K562 (cell line): Measurements from ENCODE around the gene PLP2. TPM values are rescaled to one million over a fixed set of nuclear protein-coding genes. Genes with fewer than 3 reads are reported as not detected.
A peak's percentile ranks its signal among the peaks of the same experiment; 100 is the strongest.

Source experiments
- ATF7 ChIP-seq: fragments of 450-650 bp; IDR thresholded peaks from 2 replicates; pipeline ENCODE4 v1.7.1; 2014; ENCODE audit warnings: mild to moderate bottlenecking, moderate library complexity
- BDP1 ChIP-seq: IDR thresholded peaks from 3 replicates; pipeline ENCODE4 v1.6.1; 2011; ENCODE audit not compliant: insufficient read length, insufficient read depth
- DEAF1 ChIP-seq: fragments of 450-650 bp; formaldehyde crosslinking; IDR thresholded peaks from 2 replicates; pipeline ENCODE4 v1.4.0; 2020; ENCODE audit warnings: mild to moderate bottlenecking, moderate library complexity
- KLF13 ChIP-seq: fragments of 450-650 bp; IDR thresholded peaks from 2 replicates; pipeline ENCODE4 v1.6.1; 2016; ENCODE audit warnings: missing genetic modification characterization, low read depth, mild to moderate bottlenecking, missing compliant biosample characterization, moderate library complexity, borderline replicate concordance
- MLLT1 ChIP-seq, 2 experiments: fragments of 450-650 bp; IDR thresholded peaks; 2 replicates each; pipeline ENCODE4 v1.6.1; 2016
- NKRF ChIP-seq: fragments of 450-650 bp; IDR thresholded peaks from 2 replicates; pipeline ENCODE4 v1.6.1; 2016; ENCODE audit warnings: borderline replicate concordance
- NR2C1 ChIP-seq, 2 experiments: fragments of 450-650 bp; IDR thresholded peaks; 2 replicates each; pipeline ENCODE4 v1.6.1; 2017; ENCODE audit warnings: mild to moderate bottlenecking in 2 of 2, antibody characterized with exemption in 1 of 2, inconsistent platforms in 1 of 2, missing compliant biosample characterization in 1 of 2, missing genetic modification characterization in 1 of 2
- RBM39 ChIP-seq: fragments of 200-400 bp; formaldehyde crosslinking; optimal IDR thresholded peaks from 2 replicates; pipeline ENCODE3; 2018; ENCODE audit warnings: low read depth, low read length
- STAT6 ChIP-seq: sonication (generic); formaldehyde crosslinking; IDR thresholded peaks from 2 replicates; pipeline ENCODE4 v1.8.1; 2023; ENCODE audit warnings: mild to moderate bottlenecking, missing genetic modification reagents
- U2AF1 ChIP-seq: fragments of 200-400 bp; formaldehyde crosslinking; optimal IDR thresholded peaks from 2 replicates; pipeline ENCODE3; 2017; ENCODE audit warnings: mild to moderate bottlenecking, low read depth, low read length, moderate library complexity
- YY1 ChIP-seq, 3 experiments: IDR thresholded peaks; 2 replicates each; pipeline ENCODE4 v1.6.1; 2011; ENCODE audit warnings: low read length in 2 of 3, mild to moderate bottlenecking in 2 of 3, moderate library complexity in 2 of 3, borderline replicate concordance in 1 of 3, control low read depth in 1 of 3, low read depth in 1 of 3; ENCODE audit not compliant: insufficient read depth in 3 of 3, insufficient replicate concordance in 2 of 3, control insufficient read depth in 1 of 3, insufficient read length in 1 of 3; ENCODE audit errors: extremely low read depth in 1 of 3
- ZBTB9 ChIP-seq: fragments of 450-650 bp; formaldehyde crosslinking; IDR thresholded peaks from 2 replicates; pipeline ENCODE4 v1.4.0; 2020; ENCODE audit warnings: mild to moderate bottlenecking, moderate library complexity
- ZFX ChIP-seq: sonication (generic); formaldehyde crosslinking; IDR thresholded peaks from 2 replicates; pipeline ENCODE4 v1.8.0; 2022; ENCODE audit warnings: mild to moderate bottlenecking, missing genetic modification reagents, moderate library complexity
- ZKSCAN3 ChIP-seq: fragments of 250-450 bp; sonication (Bioruptor Pico); IDR thresholded peaks from 2 replicates; pipeline ENCODE4 v1.4.0; 2020
- ZNF444 ChIP-seq: fragments of 250-450 bp; sonication (Bioruptor Pico); IDR thresholded peaks from 2 replicates; pipeline ENCODE4 v1.4.0; 2020; ENCODE audit warnings: mild to moderate bottlenecking, moderate library complexity
- polyA plus RNA-seq, 8 experiments: library from polyadenylated mRNA; depleted of rRNA in 4 of 8; stranded (reverse) in 5 of 8; unstranded in 3 of 8; fragments of >200 nt; fragmentation: Nextera tagmentation in 2 of 8; fragmentation: Illumina TruSeq in 1 of 8; extraction: Ambion mirVana in 2 of 8; extraction: Trizol in 1 of 8; gene quantifications; 2 replicates each; pipeline versions ENCODE4 v1.2.1 to v1.2.3, GENCODE V29; 2011 to 2014; ENCODE audit warnings: inconsistent platforms in 1 of 8, missing spikeins in 1 of 8
- total RNA-seq, 7 experiments: library from RNA; depleted of rRNA in 6 of 7; stranded (reverse); fragments of >200 nt in 6 of 7; fragmentation: Illumina TruSeq in 2 of 7; extraction: Trizol in 2 of 7; gene quantifications; 2 replicates each; pipeline versions ENCODE4 v1.2.1 to v1.2.3, GENCODE V29; 2011 to 2021; ENCODE audit warnings: low replicate concordance in 1 of 7

Gene PLP2
- total and polyA plus RNA-seq, 9 of the 15 experiments (the other 6 are each of a cell fraction or from before 2014, with no cell fraction given), result 34.7 to 236 (median 112) TPM

GRCh38 chrX:49155900-49156837 is 15.5 kb upstream of the PLP2 start (continued):
- TF ChIP-seq ZBTB9 (CRISPR knock-in tag), result peak; percentile 37; the same call in 1 of the 2 replicates
- no peak for TF ChIP-seq RBM39
- peak; percentile 40; the same call in 1 of the 2 replicates for TF ChIP-seq DEAF1 (CRISPR knock-in tag)
- peak; percentile 32; the same call in 1 of the 2 replicates for TF ChIP-seq NR2C1 (IDR thresholded peaks at IDR 0.05)
- peak; percentile 56; the same call in 1 of the 2 replicates for TF ChIP-seq NR2C1 (tag; IDR thresholded peaks at IDR 0.05)
- TF ChIP-seq ZKSCAN3 (CRISPR knock-in tag), result no peak
- TF ChIP-seq KLF13 (tag), result no peak
- no peak for TF ChIP-seq BDP1
- no peak for TF ChIP-seq U2AF1
- peak; percentile 95 for TF ChIP-seq ZFX
- peak in 2 of 3 experiments; percentile 54 to 61 for TF ChIP-seq YY1 (IDR thresholded peaks at IDR 0.05; ENCODE audit: borderline replicate concordance in 1 of 3, control insufficient read depth in 1 of 3, extremely low read depth in 1 of 3, insufficient read depth in 3 of 3, insufficient read length in 1 of 3, insufficient replicate concordance in 2 of 3, low read depth in 1 of 3, low read length in 2 of 3)
- no peak for TF ChIP-seq NKRF
- peak; percentile 38; the same call in 1 of the 2 replicates for TF ChIP-seq ATF7
- peak; percentile 63; the same call in 1 of the 2 replicates for TF ChIP-seq STAT6
- TF ChIP-seq ZNF444 (CRISPR knock-in tag), result no peak
- peak in 1 of 2 experiments; percentile 18; a peak in 1 of 4 replicates for TF ChIP-seq MLLT1 (IDR thresholded peaks at IDR 0.05)
